D721Med (cell line): ENCODE measurements around the gene ZBTB7C.

Source experiments
- DNase-seq: peaks from one replicate; pipeline ENCODE4 v3.0.0; 2011; ENCODE audit warnings: low spot score; ENCODE audit not compliant: insufficient read length
- FAIRE-seq: peaks from 2 replicates; lab custom pipeline; 2011; peaks lifted over from hg19 to GRCh38; lab: Jason Lieb, UNC
- TF ChIP-seq, protein P1 (sequence below): IDR thresholded peaks from 2 replicates; pipeline ENCODE4 v1.5.1; 2012; ENCODE audit warnings: mild to moderate bottlenecking, control low read depth; ENCODE audit not compliant: insufficient read depth; ENCODE audit errors: missing control alignments

ZBTB7C gene

DNA sequence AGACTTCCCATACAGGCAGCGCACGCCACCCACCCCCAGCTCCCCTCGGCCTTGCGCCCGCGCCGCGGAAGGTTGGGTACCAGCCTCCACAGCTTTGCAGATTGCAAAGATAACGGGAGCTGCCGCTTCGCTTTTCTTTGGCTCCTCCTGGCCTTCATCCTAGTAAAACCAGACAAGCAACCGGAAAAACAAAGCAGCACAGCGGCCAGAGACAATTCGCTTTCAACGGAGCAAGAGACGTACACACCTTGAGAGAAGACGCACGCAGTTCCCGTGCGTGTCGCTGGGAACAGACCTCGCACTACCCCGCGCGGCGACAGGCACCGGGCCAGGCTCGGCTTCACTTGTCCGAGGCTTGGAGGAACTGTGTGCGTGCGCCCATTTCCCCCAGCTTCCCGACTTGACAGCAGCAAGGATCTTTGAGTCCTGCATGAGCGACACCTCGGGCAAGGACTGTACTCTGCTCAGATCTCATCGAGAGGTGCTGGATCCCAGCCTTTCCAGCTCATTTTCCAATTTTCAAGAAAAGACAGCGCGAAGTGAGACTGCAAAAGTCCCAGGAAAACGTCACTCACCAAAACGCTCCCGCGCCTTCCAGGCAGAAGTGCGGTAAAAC lies 964 bp downstream of the ZBTB7C start:
- TF ChIP-seq, protein P1, sequence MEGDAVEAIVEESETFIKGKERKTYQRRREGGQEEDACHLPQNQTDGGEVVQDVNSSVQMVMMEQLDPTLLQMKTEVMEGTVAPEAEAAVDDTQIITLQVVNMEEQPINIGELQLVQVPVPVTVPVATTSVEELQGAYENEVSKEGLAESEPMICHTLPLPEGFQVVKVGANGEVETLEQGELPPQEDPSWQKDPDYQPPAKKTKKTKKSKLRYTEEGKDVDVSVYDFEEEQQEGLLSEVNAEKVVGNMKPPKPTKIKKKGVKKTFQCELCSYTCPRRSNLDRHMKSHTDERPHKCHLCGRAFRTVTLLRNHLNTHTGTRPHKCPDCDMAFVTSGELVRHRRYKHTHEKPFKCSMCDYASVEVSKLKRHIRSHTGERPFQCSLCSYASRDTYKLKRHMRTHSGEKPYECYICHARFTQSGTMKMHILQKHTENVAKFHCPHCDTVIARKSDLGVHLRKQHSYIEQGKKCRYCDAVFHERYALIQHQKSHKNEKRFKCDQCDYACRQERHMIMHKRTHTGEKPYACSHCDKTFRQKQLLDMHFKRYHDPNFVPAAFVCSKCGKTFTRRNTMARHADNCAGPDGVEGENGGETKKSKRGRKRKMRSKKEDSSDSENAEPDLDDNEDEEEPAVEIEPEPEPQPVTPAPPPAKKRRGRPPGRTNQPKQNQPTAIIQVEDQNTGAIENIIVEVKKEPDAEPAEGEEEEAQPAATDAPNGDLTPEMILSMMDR, result no peak
- no peak for FAIRE-seq
- DNase-seq, result no peak

DNA sequence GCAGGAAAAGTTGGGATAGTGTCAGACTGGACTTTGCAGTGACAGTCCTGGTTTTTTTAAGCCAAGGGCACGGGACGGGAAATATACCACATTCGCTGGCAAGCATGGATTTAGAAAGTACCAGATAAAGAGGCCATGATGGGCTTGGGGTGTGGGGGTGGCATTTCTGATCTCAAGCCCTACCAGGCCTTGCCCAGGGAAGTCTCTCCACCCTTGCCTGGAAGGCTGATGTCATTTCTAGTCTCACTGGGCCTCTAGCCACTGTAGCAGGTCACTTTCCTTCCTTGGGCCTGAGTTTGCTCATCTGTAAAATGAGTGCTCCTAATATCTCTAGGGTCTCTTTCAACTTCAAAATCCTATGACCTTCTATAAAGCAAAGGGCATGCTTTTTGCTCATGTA lies 1.8 kb downstream of the ZBTB7C start:
- DNase-seq (no peak), FAIRE-seq (no peak)
- TF ChIP-seq, protein P1, result no peak

DNA sequence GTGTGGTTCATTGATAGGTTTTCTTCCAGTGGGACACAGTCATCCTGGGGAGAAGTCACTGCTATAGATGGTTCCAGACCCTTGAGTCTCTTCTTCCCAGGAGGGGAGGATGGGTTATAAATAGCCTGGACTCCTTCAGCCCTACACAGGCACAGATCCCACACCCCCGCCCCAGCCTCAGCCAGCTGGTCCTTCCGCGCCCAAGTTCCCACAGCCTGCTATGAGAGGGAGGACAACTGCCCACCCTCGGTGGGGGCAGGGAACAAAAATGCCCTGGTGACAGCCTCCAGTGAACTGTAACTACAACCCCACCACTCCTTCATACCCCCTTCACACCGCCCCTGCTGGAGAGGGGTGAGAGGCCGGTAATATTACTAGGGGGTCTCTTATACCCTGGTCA lies 3.2 kb downstream of the ZBTB7C start:
- FAIRE-seq (no peak), DNase-seq (no peak)
- TF ChIP-seq, protein P1, result no peak

DNA sequence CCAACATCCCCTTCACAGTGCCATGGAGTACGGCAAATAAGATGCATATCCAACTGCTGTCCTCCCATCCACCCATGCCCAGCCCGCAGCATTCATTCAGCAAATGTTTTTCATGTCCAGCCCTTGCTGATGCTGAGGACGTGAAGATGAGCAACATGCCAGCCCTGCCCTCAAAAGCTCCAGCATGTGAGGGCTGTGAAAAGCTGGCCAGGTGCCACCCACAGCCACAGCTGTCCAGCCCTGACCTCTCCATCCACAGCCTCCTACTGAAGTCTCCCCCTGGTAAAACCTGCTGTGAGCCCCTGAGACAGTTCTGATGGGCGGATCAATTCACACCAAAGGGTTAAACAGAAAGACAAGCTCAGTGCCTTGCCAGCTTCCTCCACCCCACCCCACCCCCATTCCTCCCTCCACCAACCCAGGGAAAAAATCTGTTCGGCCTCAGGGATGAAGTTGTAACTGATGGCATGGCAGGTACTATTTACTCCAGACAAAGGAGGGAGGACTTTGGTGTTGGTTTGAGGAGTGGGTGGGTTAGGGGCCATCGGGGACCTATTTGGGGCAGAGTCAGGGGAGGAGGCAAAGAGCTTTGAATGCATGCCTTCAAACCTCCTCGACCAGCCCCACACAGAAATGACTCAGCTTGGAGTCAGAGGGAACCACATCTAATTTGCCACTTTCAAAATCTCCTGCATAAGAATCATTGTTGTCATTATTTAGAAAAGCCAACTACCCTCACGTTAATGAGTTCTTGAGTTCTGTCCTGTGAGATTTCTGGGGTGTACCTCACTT lies 4.3 kb downstream of the ZBTB7C start:
- DNase-seq (no peak), FAIRE-seq (no peak)
- TF ChIP-seq, protein P1, result no peak

DNA sequence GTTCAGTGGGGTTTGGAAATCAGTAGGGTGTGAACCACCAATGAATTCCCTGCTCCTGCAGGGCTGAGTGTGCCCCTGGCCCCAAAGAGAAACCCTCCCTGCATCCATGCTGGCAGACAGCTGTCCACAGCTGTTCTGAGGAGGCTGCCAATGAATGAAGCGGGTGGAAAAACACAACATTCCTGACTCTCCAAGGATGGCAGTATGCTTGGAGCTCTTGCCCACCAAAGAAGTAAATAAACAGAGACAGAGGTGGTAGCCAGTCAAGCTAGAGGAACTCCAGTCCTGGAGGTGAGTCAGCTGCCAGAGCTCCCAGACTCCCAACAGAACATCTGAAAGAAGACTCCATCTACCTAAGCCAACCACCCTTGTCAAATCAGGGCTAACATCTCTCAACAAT lies 6.2 kb downstream of the ZBTB7C start:
- DNase-seq (no peak), FAIRE-seq (no peak)
- TF ChIP-seq, protein P1, result no peak

DNA sequence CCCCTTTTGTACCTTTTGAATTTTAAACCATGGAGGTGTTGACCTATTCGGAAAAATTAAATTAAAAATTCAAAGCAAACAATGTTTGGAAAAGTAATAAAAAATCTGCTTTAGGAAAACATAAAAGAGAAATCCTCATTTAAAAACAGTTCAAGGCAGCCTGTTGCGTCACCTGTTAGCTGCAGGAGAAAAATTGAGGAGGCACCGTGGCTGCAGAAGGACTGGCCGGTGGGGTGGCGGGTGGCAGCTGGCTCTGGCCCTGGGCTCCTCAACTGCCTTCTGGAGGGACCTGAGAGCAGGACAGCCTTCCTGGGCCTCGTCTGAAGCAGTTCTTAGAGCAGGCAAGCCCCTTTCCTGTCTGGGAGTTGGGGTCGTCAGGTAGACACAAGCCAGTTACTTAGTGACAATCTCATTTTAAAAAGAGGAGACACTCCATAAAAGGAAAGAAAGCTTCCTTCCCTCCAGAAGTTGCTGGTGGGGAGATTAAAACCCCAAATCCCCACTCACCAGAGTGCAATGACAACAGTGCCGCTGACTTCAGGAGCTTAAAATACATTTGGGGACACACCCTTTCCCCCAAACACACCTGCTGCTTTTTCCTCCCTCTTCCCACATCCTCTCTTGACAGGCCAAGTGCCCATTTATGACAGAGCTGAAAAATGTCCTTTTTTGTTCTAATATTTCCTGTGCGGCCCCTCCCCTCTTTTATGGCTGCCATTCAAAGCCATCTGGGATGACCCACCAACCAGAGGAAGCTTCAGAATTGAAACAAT lies 9.7 kb downstream of the ZBTB7C start:
- FAIRE-seq (no peak), DNase-seq (no peak)
- TF ChIP-seq, protein P1, result no peak

DNA sequence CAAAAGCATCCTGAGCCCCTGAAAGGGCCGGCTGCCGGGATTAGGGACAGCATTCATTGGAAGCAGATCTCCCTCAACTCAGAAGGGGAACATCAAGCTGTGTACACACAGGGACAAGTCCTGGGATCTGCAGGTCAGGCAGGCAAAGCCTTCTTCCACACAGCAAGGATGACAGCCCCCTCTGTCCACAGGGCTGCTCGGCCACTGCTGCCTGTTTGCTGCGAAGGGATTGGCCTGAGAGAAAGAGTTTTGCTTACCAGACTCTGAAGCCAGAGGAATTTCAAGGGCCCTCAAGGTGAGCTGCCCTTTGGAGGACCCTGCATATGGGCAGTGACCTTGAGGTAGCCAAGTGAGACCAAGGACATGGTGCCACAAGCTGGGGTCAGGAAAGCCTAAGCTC lies 11.1 kb downstream of the ZBTB7C start:
- FAIRE-seq (no peak), DNase-seq (no peak)
- TF ChIP-seq, protein P1, result no peak
